Lower lobe of right lung (tissue), 2 donors: Measurements from ENCODE around the gene CPO. TPM values are rescaled to one million over a fixed set of nuclear protein-coding genes. Genes with fewer than 3 reads are reported as not detected.

ENCODE experiments used
- ATAC-seq, 2 donors: fragments of 200-7000 bp; cut with Tn5 transposase; one replicate each; pipeline ENCODE4 v1.9.1; 2020 to 2022; ENCODE audit warnings: mild to moderate bottlenecking in 2 of 2, moderate library complexity in 2 of 2
- DNase-seq: peaks from one replicate; pipeline ENCODE4 v3.0.0-alpha.2; 2020
- H3K27ac ChIP-seq: fragments of 200-600 bp; one replicate; pipeline ENCODE4 v1.8.0; 2022
- H3K27me3 ChIP-seq: fragments of 200-600 bp; one replicate; pipeline ENCODE4 v1.8.0; 2022; ENCODE audit warnings: low read depth
- H3K36me3 ChIP-seq: fragments of 200-600 bp; one replicate; pipeline ENCODE4 v1.8.0; 2022; ENCODE audit warnings: mild to moderate bottlenecking
- H3K4me1 ChIP-seq: fragments of 200-600 bp; one replicate; pipeline ENCODE4 v1.8.0; 2022
- H3K4me3 ChIP-seq: fragments of 200-600 bp; one replicate; pipeline ENCODE4 v1.8.0; 2022; ENCODE audit warnings: mild to moderate bottlenecking
- H3K9me3 ChIP-seq: fragments of 200-600 bp; one replicate; pipeline ENCODE4 v1.8.0; 2022
- intact Hi-C: fragments of 100-400 bp; cut with DNase I; formaldehyde crosslinking; loops from one replicate; pipeline ENCODE4 v1.11.0; 2022
- total RNA-seq: library from RNA; stranded (reverse); fragmentation: NEBNext Ultra II Directional; extraction: Animal tissue kit (Norgen Biotek cat#: 25700); gene quantifications from one replicate; pipeline ENCODE4 v1.2.1, GENCODE V29; 2021
- TF ChIP-seq, protein P1 (sequence below): fragments of 200-600 bp; IDR thresholded peaks from one replicate; pipeline ENCODE4 v1.8.0; 2022; ENCODE audit warnings: antibody characterized with exemption, mild to moderate bottlenecking
- donor health status: DM: no; HTN: yes; CAD: no; lungs with severe emphysema.

Gene CPO
- total RNA-seq, 1 donor from 2014 or later, result not detected

DNA sequence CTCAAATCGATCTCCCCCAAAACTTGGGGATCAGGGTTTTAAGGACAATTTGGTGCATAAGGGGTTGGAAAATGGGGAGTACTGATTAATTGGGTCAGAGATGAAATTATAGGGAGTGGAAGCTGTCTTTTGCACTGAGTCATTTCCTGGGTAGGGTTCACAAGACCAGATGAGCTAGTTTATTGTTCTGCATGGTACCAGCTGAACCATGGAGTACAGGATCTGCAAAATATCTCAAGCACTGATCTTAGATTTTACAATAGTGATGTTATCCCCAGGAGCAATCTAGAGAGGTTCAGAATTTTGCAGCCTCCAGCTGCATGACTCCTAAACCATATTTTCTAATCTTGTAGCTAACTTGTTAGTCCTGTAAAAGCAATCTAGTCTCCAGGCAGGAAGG is 73.1 kb downstream of the CPO start:
- no peak for ATAC-seq
- TF ChIP-seq, protein P1, sequence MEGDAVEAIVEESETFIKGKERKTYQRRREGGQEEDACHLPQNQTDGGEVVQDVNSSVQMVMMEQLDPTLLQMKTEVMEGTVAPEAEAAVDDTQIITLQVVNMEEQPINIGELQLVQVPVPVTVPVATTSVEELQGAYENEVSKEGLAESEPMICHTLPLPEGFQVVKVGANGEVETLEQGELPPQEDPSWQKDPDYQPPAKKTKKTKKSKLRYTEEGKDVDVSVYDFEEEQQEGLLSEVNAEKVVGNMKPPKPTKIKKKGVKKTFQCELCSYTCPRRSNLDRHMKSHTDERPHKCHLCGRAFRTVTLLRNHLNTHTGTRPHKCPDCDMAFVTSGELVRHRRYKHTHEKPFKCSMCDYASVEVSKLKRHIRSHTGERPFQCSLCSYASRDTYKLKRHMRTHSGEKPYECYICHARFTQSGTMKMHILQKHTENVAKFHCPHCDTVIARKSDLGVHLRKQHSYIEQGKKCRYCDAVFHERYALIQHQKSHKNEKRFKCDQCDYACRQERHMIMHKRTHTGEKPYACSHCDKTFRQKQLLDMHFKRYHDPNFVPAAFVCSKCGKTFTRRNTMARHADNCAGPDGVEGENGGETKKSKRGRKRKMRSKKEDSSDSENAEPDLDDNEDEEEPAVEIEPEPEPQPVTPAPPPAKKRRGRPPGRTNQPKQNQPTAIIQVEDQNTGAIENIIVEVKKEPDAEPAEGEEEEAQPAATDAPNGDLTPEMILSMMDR, result no peak

DNA sequence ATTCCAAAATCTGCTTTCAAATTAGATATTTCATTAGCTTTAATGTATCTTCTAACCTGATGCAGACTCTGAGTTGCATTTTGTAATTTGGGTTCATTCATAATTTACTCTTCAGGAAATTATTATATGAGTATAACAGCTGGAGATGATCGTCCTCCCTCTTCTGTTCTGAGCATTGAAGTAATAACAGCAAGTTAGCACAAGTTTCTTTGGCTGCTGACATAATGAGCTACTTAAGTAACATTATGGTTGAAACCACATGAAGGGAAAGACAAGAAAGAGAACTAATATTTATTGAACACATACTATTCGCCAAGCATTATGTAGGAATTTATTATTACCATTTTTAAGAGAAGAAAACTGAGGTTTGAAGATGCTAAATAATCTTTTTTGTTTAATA is 75.1 kb downstream of the CPO start:
- no peak for DNase-seq
- Histone ChIP-seq H3K4me3 (no peak overlapping the region), H3K27me3 (no peaks in the 10 kb centered on the region), H3K27ac (no peak overlapping the region), H3K9me3 (no peaks in the 10 kb centered on the region), H3K4me1 (no peaks in the 10 kb centered on the region), H3K36me3 (no peaks in the 10 kb centered on the region)
- ATAC-seq, result no peak
- TF ChIP-seq, protein P1, result no peak
- intact Hi-C loops, result no loop called here

More for the DNA sequence above, 73.1 kb downstream of the CPO start:
- intact Hi-C loops, result no loop called here
- DNase-seq, result no peak
- H3K9me3 ChIP-seq, result no peaks in the 10 kb centered on the region
- no peak overlapping the region for H3K27ac ChIP-seq
- H3K27me3 ChIP-seq, result no peaks in the 10 kb centered on the region
- no peaks in the 10 kb centered on the region for H3K36me3 ChIP-seq
- H3K4me1 ChIP-seq, result no peaks in the 10 kb centered on the region
- no peak overlapping the region for H3K4me3 ChIP-seq

DNA sequence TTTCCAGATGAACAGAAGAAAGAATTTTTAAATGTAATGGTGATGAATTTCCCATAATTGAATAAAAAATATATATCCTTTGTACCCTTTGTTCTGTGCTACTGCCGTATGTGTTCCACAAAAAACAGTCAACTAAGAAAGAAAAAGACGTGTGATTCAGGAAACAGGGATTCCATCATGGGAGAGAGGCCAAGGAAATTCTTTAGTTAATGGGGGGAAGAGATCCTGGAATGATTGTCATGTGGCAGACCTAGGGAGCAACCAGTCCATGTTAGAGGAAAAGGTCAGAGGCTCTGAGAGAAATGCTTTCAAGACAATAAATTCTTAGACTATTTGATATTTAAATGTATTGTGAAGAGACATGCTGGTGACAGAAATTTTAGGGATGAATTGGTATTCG is 76.6 kb downstream of the CPO start:
- ATAC-seq (no peak), DNase-seq (no peak)
- Histone ChIP-seq H3K27me3 (no peaks in the 10 kb centered on the region), H3K36me3 (no peaks in the 10 kb centered on the region), H3K27ac (no peak overlapping the region), H3K4me3 (no peak overlapping the region), H3K4me1 (no peaks in the 10 kb centered on the region), H3K9me3 (no peaks in the 10 kb centered on the region)
- intact Hi-C loops, result no loop called here
- TF ChIP-seq, protein P1, result no peak

Other genes starting within 250 kb of the CPO start
- gene DYTN, start 221.1 kb upstream of the CPO start, total RNA-seq, result not detected
- 3.3 TPM for gene MDH1B, start 174.2 kb upstream of the CPO start, total RNA-seq
- gene FASTKD2, start 173.9 kb upstream of the CPO start, total RNA-seq, result 18.2 TPM
- gene KLF7, start 226.4 kb downstream of the CPO start, total RNA-seq, result 66.5 TPM